GM23338 (cell line): Measurements from ENCODE around the gene SHMT1. TPM values are rescaled to one million over a fixed set of nuclear protein-coding genes. Genes with fewer than 3 reads are reported as not detected.

Experiments
- ATAC-seq: fragments of 200-7000 bp; cut with Tn5 transposase; 3 replicates; pipeline ENCODE4 v1.9.1; 2020
- DNase-seq: peaks from one replicate; pipeline ENCODE4 v3.0.0-alpha.2; 2015; ENCODE audit warnings: low spot score
- H2AFZ ChIP-seq: fragments of 200-600 bp; sonication (generic); 2 replicates; pipeline ENCODE4 v1.8.0; 2016; ENCODE audit warnings: antibody characterized with exemption, mild to moderate bottlenecking, moderate library complexity
- H3F3A ChIP-seq: fragments of 200-600 bp; sonication (generic); replicated peaks from 2 replicates; pipeline ENCODE4 v1.8.0; 2017; ENCODE audit warnings: antibody characterized with exemption, mixed run types, low read depth
- H3K27ac ChIP-seq: fragments of 200-600 bp; sonication (generic); 2 replicates; pipeline ENCODE4 v1.6.1; 2016; ENCODE audit warnings: low read depth
- H3K27me3 ChIP-seq: fragments of 200-600 bp; sonication (generic); 2 replicates; pipeline ENCODE4 v1.8.0; 2016; ENCODE audit warnings: mild to moderate bottlenecking, mixed run types, moderate library complexity; ENCODE audit not compliant: insufficient read depth
- H3K36me3 ChIP-seq: fragments of 200-600 bp; sonication (generic); 2 replicates; pipeline ENCODE4 v1.8.0; 2016; ENCODE audit warnings: mild to moderate bottlenecking; ENCODE audit not compliant: insufficient read depth
- H3K4me1 ChIP-seq: fragments of 200-600 bp; sonication (generic); 2 replicates; pipeline ENCODE4 v1.8.0; 2016; ENCODE audit warnings: mild to moderate bottlenecking, moderate library complexity; ENCODE audit not compliant: insufficient read depth
- H3K4me2 ChIP-seq: fragments of 200-600 bp; sonication (generic); 2 replicates; pipeline ENCODE4 v1.7.1; 2017; ENCODE audit warnings: mixed run types
- H3K4me3 ChIP-seq: fragments of 200-600 bp; sonication (generic); 2 replicates; pipeline ENCODE4 v1.6.1; 2016; ENCODE audit warnings: mixed run types
- H3K79me2 ChIP-seq: fragments of 200-600 bp; sonication (generic); replicated peaks from 2 replicates; pipeline ENCODE4 v1.8.0; 2017; ENCODE audit warnings: mild to moderate bottlenecking; ENCODE audit not compliant: insufficient read depth
- H3K9me2 ChIP-seq: fragments of 200-600 bp; sonication (generic); 2 replicates; pipeline ENCODE4 v1.8.0; 2017; ENCODE audit not compliant: insufficient read depth
- H4K20me1 ChIP-seq: fragments of 200-600 bp; sonication (generic); replicated peaks from 2 replicates; pipeline ENCODE4 v1.8.0; 2017; ENCODE audit warnings: mild to moderate bottlenecking; ENCODE audit not compliant: insufficient read depth
- H3K27ac Mint-ChIP-seq: 2 replicates; pipeline ENCODE4 v1.8.0; 2020; ENCODE audit warnings: inconsistent platforms, mild to moderate bottlenecking, moderate library complexity, mixed read lengths
- H3K27me3 Mint-ChIP-seq: 3 replicates; pipeline ENCODE4 v1.8.0; 2022; ENCODE audit warnings: low read depth, mild to moderate bottlenecking, moderate library complexity, mixed read lengths, inconsistent platforms; ENCODE audit not compliant: insufficient read depth, poor library complexity
- H3K36me3 Mint-ChIP-seq: 3 replicates; pipeline ENCODE4 v1.8.0; 2021; ENCODE audit warnings: low read depth, mild to moderate bottlenecking, inconsistent platforms, moderate library complexity, mixed read lengths
- H3K4me1 Mint-ChIP-seq: 3 replicates; pipeline ENCODE4 v1.8.0; 2020; ENCODE audit warnings: mild to moderate bottlenecking, inconsistent platforms, mixed read lengths
- H3K4me3 Mint-ChIP-seq: 3 replicates; pipeline ENCODE4 v1.8.0; 2021; ENCODE audit warnings: moderate library complexity, mild to moderate bottlenecking, inconsistent platforms, mixed read lengths
- H3K9me3 Mint-ChIP-seq: 3 replicates; pipeline ENCODE4 v1.8.0; 2020; ENCODE audit warnings: moderate library complexity, mild to moderate bottlenecking, inconsistent platforms, mixed read lengths
- CREB1 ChIP-seq: fragments of 250-450 bp; sonication (Bioruptor Pico); IDR thresholded peaks from 2 replicates; pipeline ENCODE4 v1.5.0; 2020; ENCODE audit warnings: low read depth, mild to moderate bottlenecking, moderate library complexity
- ETS1 ChIP-seq: IDR thresholded peaks from 2 replicates; pipeline ENCODE4 v1.6.1; 2016; ENCODE audit warnings: antibody characterized with exemption
- EZH2phosphoT487 ChIP-seq: fragments of 200-600 bp; sonication (generic); IDR thresholded peaks from one replicate; pipeline ENCODE4 v1.8.1; 2018; ENCODE audit warnings: antibody characterized with exemption; ENCODE audit not compliant: unreplicated experiment
- JUNB ChIP-seq: IDR thresholded peaks from one replicate; pipeline ENCODE4 v1.6.1; 2016; ENCODE audit warnings: antibody characterized with exemption; ENCODE audit not compliant: unreplicated experiment
- NANOG ChIP-seq: IDR thresholded peaks from 2 replicates; pipeline ENCODE4 v1.6.1; 2016; ENCODE audit warnings: antibody characterized with exemption, borderline replicate concordance
- POLR2AphosphoS5 ChIP-seq: IDR thresholded peaks from 2 replicates; pipeline ENCODE4 v1.6.1; 2016; ENCODE audit warnings: antibody characterized with exemption, low read depth
- REST ChIP-seq: IDR thresholded peaks from one replicate; pipeline ENCODE4 v1.6.1; 2018; ENCODE audit warnings: antibody characterized with exemption; ENCODE audit not compliant: unreplicated experiment
- STAT1 ChIP-seq: IDR thresholded peaks from one replicate; pipeline ENCODE4 v1.6.1; 2016; ENCODE audit warnings: antibody characterized with exemption; ENCODE audit not compliant: unreplicated experiment
- ZNF114 ChIP-seq: fragments of 250-450 bp; sonication (Bioruptor Pico); IDR thresholded peaks from 2 replicates; pipeline ENCODE4 v1.5.0; 2020; ENCODE audit warnings: mild to moderate bottlenecking, moderate library complexity
- ZNF331 ChIP-seq: fragments of 250-450 bp; sonication (Bioruptor Pico); IDR thresholded peaks from 2 replicates; pipeline ENCODE4 v1.5.0; 2020; ENCODE audit warnings: low read depth, mild to moderate bottlenecking, moderate library complexity
- ZNF462 ChIP-seq: fragments of 250-450 bp; sonication (Bioruptor Pico); IDR thresholded peaks from 2 replicates; pipeline ENCODE4 v1.5.0; 2020; ENCODE audit warnings: mild to moderate bottlenecking, moderate library complexity
- polyA plus RNA-seq: library from polyadenylated mRNA; unstranded; fragments of >200 nt; fragmentation: Nextera tagmentation; extraction: Ambion mirVana; gene quantifications from 2 replicates; pipeline ENCODE4 v1.2.1, GENCODE V29; 2016
- total RNA-seq: library from RNA; depleted of rRNA; stranded (reverse); fragments of >200 nt; shearing (Covaris generic); gene quantifications from 2 replicates; pipeline ENCODE4 v1.2.3, GENCODE V29; 2014

SHMT1 gene
- total and polyA plus RNA-seq, 2 experiments from 2014 or later = 22.8 to 33.3 TPM

GRCh38 chr17:18327093-18327492 is 36.3 kb downstream of the SHMT1 start:
- Histone ChIP-seq H3K27ac (no peak overlapping the region), H4K20me1 (peaks cover under 1% of the 10 kb centered on the region; the same call in 1 of the 2 replicates), H3K4me1 (no peaks in the 10 kb centered on the region), H3F3A (no peaks in the 10 kb centered on the region; the same call in 1 of the 2 replicates), H2AFZ (no peak overlapping the region), H3K36me3 (no peaks in the 10 kb centered on the region; the same call in 1 of the 2 replicates), H3K4me2 (no peak overlapping the region), H3K9me2 (no peaks in the 10 kb centered on the region), H3K4me3 (no peak overlapping the region), H3K27me3 (no peaks in the 10 kb centered on the region), H3K79me2 (no peaks in the 10 kb centered on the region; the same call in 1 of the 2 replicates)
- no peak for DNase-seq
- no peak for ATAC-seq
- Mint-ChIP-seq H3K4me3 (no peak overlapping the region), H3K4me1 (no peaks in the 10 kb centered on the region), H3K9me3 (peaks cover 3% of the 10 kb centered on the region), H3K36me3 (peaks cover 63% of the 10 kb centered on the region), H3K27me3 (peaks cover 8% of the 10 kb centered on the region), H3K27ac (no peak overlapping the region)
- no peak for TF ChIP-seq REST
- no peak for TF ChIP-seq ZNF331 (CRISPR knock-in tag)
- no peak for TF ChIP-seq ZNF114 (CRISPR knock-in tag)
- no peak for TF ChIP-seq ETS1
- no peak for TF ChIP-seq POLR2AphosphoS5
- TF ChIP-seq ZNF462 = no peak
- no peak for TF ChIP-seq JUNB
- TF ChIP-seq CREB1 (CRISPR knock-in tag) = no peak
- TF ChIP-seq NANOG = no peak
- TF ChIP-seq EZH2phosphoT487 = no peak
- no peak for TF ChIP-seq STAT1
